Frontal cortex (tissue), 1 donor: Measurements from ENCODE around the gene SF3A1. TPM values are rescaled to one million over a fixed set of nuclear protein-coding genes. Genes with fewer than 3 reads are reported as not detected.

Experiments
- total RNA-seq: library from RNA; depleted of rRNA; stranded (reverse); fragments of >200 nt; gene quantifications from one replicate; pipeline ENCODE4 v1.2.3, GENCODE V29; 2014

SF3A1 gene
- total RNA-seq, 1 donor from 2014 or later = 13.9 TPM

Other genes starting within 250 kb of the SF3A1 start
- gene LIF, start 110.1 kb downstream of the SF3A1 start, total RNA-seq = not detected
- 0.41 TPM for gene OSM, start 90.0 kb downstream of the SF3A1 start, total RNA-seq
- gene CASTOR1, start 67.4 kb downstream of the SF3A1 start, total RNA-seq = 2.4 TPM
- gene TBC1D10A, start 30.0 kb downstream of the SF3A1 start, total RNA-seq = 10.6 TPM
- 5.3 TPM for gene CCDC157, start 113 bp upstream of the SF3A1 start, total RNA-seq
- 22.4 TPM for gene RNF215, start 30.5 kb upstream of the SF3A1 start, total RNA-seq
- 6.5 TPM for gene SEC14L2, start 40.1 kb upstream of the SF3A1 start, total RNA-seq
- 0.41 TPM for gene MTFP1, start 68.9 kb upstream of the SF3A1 start, total RNA-seq
- gene SEC14L3, start 115.1 kb upstream of the SF3A1 start, total RNA-seq = not detected
- not detected for gene SEC14L4, start 148.8 kb upstream of the SF3A1 start, total RNA-seq
- 0.82 TPM for gene SEC14L6, start 189.8 kb upstream of the SF3A1 start, total RNA-seq
- 1.2 TPM for gene GAL3ST1, start 217.8 kb upstream of the SF3A1 start, total RNA-seq
- gene PES1, start 235.0 kb upstream of the SF3A1 start, total RNA-seq = 52.2 TPM